ENCODE results near the gene TMEM250.

Gene TMEM250

GRCh38 chr9:136147038-136147889, 28.6 kb upstream of the TMEM250 start:
- no peak for DNase-seq

- no peak for DNase-seq
These were observed 27.7 kb upstream of the TMEM250 start for GRCh38 chr9:136146126-136147037.

GRCh38 chr9:136145580-136145979, 26.9 kb upstream of the TMEM250 start:
- DNase-seq, result no peak

GRCh38 chr9:136144450-136144849, 25.8 kb upstream of the TMEM250 start:
- DNase-seq, result no peak

GRCh38 chr9:136143215-136144001, 24.7 kb upstream of the TMEM250 start:
- no peak for DNase-seq

- DNase-seq, result no peak
These were observed 24.2 kb upstream of the TMEM250 start for GRCh38 chr9:136142859-136143214.

- DNase-seq, result no peak
These were observed 23.7 kb upstream of the TMEM250 start for GRCh38 chr9:136142414-136142796.

- no peak for DNase-seq
These were observed 23.2 kb upstream of the TMEM250 start for GRCh38 chr9:136141682-136142413.

- DNase-seq, result no peak
These were observed 22.3 kb upstream of the TMEM250 start for GRCh38 chr9:136140966-136141365.

GRCh38 chr9:136140046-136140445, 21.4 kb upstream of the TMEM250 start:
- no peak for DNase-seq

- DNase-seq, result peak; percentile 45
These were observed 19.9 kb upstream of the TMEM250 start for GRCh38 chr9:136138566-136138965.

GRCh38 chr9:136137321-136138265, 18.9 kb upstream of the TMEM250 start:
- no peak for DNase-seq

- no peak for DNase-seq
These were observed 17.7 kb upstream of the TMEM250 start for GRCh38 chr9:136136127-136136925.

- no peak for DNase-seq
These were observed 16.9 kb upstream of the TMEM250 start for GRCh38 chr9:136135326-136136126.

GRCh38 chr9:136133959-136134484, 15.3 kb upstream of the TMEM250 start:
- no peak for DNase-seq

- DNase-seq, result no peak
These were observed 14.7 kb upstream of the TMEM250 start for GRCh38 chr9:136133191-136133958.

- no peak for DNase-seq
These were observed 13.9 kb upstream of the TMEM250 start for GRCh38 chr9:136132512-136133050.

Measured in NCI-H1694 (cell line).